Thyroid gland (tissue), 4 donors: ENCODE results near the gene ZC3H18. TPM values are rescaled to one million over a fixed set of nuclear protein-coding genes. Genes with fewer than 3 reads are reported as not detected.

ENCODE experiments used
- DNase-seq, 2 donors: peaks; one replicate each; pipeline ENCODE4 v3.0.0-alpha.2; 2019
- H3K27ac ChIP-seq, 3 donors: fragments of 200-600 bp; sonication (generic); 1 replicate in 2 of 3; 2 replicates in 1 of 3; pipeline ENCODE4 v1.5.1; 2016 to 2019; ENCODE audit warnings: mild to moderate bottlenecking in 1 of 3, moderate library complexity in 1 of 3
- H3K27me3 ChIP-seq: fragments of 200-600 bp; sonication (generic); one replicate; pipeline ENCODE4 v1.5.1; 2019
- H3K36me3 ChIP-seq, 2 donors: fragments of 200-600 bp; sonication (generic); one replicate each; pipeline ENCODE4 v1.5.1; 2016 to 2019
- H3K4me1 ChIP-seq, 2 donors: fragments of 200-600 bp; sonication (generic); one replicate each; pipeline ENCODE4 v1.5.1; 2017 to 2019
- H3K4me3 ChIP-seq, 3 donors: fragments of 200-600 bp; sonication (generic); replicated peaks in 1 of 3; 1 replicate in 2 of 3; 2 replicates in 1 of 3; pipeline ENCODE4 v1.5.1; 2016; ENCODE audit warnings: mild to moderate bottlenecking in 1 of 3
- H3K9me3 ChIP-seq: fragments of 200-600 bp; sonication (generic); one replicate; pipeline ENCODE4 v1.5.1; 2017
- POLR2A ChIP-seq, 2 donors: fragments of 450-650 bp; IDR thresholded peaks; one replicate each; pipeline ENCODE4 v1.6.1; 2017; ENCODE audit warnings: antibody characterized with exemption in 2 of 2, mild to moderate bottlenecking in 2 of 2, moderate library complexity in 1 of 2
- WGBS, 2 donors: methylation state at CpG; one replicate each; pipeline ENCODE4 v1.1.5; 2017; 5-methylcytosine and 5-hydroxymethylcytosine counted together
- intact Hi-C: fragments of 100-400 bp; cut with DNase I; formaldehyde crosslinking; loops from one replicate; pipeline ENCODE4 v1.15.1; 2023
- total RNA-seq, 4 donors: library from RNA; depleted of rRNA; stranded (reverse); fragments of >200 nt; gene quantifications; one replicate each; pipeline ENCODE4 v1.2.3, GENCODE V29; 2016
- TF ChIP-seq, protein P1 (sequence below), 6 experiments: fragments of 200-600 bp in 3 of 6; fragments of 450-650 bp in 3 of 6; sonication (generic) in 3 of 6; IDR thresholded peaks; one replicate each; pipeline ENCODE4 v1.5.1; 2016 to 2019; ENCODE audit warnings: antibody characterized with exemption in 6 of 6, mild to moderate bottlenecking in 2 of 6, inconsistent platforms in 1 of 6, moderate library complexity in 1 of 6

The ZC3H18 gene
- total RNA-seq, 4 donors from 2014 or later, result 14.8 to 25.5 (median 20.9) TPM

- no peak overlapping the region for H3K27ac ChIP-seq
- no peak overlapping the region for H3K4me3 ChIP-seq
- no peak for DNase-seq
- H3K36me3 ChIP-seq, result peaks cover 7 to 9% of the 10 kb centered on the region in 2 donors
- WGBS, 2 donors, result 80 to 89% methylated on average over 20 to 23 of the region's 23 CpGs
- H3K4me1 ChIP-seq, result peaks cover 0 to 27% of the 10 kb centered on the region in 2 donors
- TF ChIP-seq POLR2A (IDR thresholded peaks at IDR 0.05), result no peak
- TF ChIP-seq, protein P1, sequence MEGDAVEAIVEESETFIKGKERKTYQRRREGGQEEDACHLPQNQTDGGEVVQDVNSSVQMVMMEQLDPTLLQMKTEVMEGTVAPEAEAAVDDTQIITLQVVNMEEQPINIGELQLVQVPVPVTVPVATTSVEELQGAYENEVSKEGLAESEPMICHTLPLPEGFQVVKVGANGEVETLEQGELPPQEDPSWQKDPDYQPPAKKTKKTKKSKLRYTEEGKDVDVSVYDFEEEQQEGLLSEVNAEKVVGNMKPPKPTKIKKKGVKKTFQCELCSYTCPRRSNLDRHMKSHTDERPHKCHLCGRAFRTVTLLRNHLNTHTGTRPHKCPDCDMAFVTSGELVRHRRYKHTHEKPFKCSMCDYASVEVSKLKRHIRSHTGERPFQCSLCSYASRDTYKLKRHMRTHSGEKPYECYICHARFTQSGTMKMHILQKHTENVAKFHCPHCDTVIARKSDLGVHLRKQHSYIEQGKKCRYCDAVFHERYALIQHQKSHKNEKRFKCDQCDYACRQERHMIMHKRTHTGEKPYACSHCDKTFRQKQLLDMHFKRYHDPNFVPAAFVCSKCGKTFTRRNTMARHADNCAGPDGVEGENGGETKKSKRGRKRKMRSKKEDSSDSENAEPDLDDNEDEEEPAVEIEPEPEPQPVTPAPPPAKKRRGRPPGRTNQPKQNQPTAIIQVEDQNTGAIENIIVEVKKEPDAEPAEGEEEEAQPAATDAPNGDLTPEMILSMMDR (IDR thresholded peaks at IDR 0.05), result no peak
- no peaks in the 10 kb centered on the region for H3K9me3 ChIP-seq
- intact Hi-C loops, result no loop called here
- H3K27me3 ChIP-seq, result no peaks in the 10 kb centered on the region
These were observed 66.5 kb downstream of the ZC3H18 start for GRCh38 chr16:88636488-88637265.

DNA sequence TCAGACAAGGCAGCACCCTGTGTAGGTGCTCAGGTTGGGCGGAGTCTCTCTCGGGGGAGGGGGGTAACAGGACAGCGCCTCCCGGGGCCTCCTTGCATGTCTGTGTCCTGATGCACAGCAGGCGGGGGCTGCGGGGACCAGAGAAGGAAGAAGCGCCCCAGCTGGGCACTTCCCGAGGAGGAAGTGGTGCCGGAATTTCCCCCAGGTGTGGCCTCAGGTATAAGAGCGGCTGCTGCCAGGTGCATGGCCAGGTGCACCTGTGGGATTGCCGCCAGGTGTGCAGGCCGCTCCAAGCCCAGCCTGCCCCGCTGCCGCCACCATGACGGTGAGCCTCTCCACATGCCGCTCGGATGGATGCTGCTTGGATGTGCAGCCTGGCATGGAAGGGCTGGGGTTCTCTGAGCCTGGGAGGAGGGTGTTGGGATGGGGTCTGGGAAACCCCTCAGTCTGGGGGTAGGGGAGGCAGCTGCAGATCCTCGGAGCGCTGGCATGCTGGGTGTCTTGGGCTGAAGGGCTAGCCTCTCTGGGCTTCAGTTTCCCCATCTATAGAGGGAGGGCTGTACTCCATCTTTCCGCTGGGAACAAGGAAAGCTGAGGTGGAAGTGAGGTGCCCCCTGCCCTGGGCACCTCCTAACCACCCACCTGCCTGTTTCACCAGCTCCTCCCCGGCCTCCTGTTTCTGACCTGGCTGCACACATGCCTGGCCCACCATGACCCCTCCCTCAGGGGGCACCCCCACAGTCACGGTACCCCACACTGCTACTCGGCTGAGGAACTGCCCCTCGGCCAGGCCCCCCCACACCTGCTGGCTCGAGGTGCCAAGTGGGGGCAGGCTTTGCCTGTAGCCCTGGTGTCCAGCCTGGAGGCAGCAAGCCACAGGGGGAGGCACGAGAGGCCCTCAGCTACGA is 68.4 kb downstream of the ZC3H18 start, which contains the start of gene IL17C:
TSS of gene IL17C (plus strand) at position 250 of the 908 bp plus-strand sequence. CDS start at position 320, 70 bp downstream.
- no peaks in the 10 kb centered on the region for H3K36me3 ChIP-seq
- no peaks in the 10 kb centered on the region for H3K9me3 ChIP-seq
- intact Hi-C loops, result no loop called here
- H3K4me1 ChIP-seq, result peaks cover 0 to 25% of the 10 kb centered on the region in 2 donors
- peak; percentile 73 to 74 for DNase-seq
- no peak for TF ChIP-seq POLR2A (IDR thresholded peaks at IDR 0.05)
- TF ChIP-seq, protein P1 (IDR thresholded peaks at IDR 0.05), result no peak
- H3K27me3 ChIP-seq, result no peaks in the 10 kb centered on the region
- H3K27ac ChIP-seq, result no peak within 1 kb of the TSS
- H3K4me3 ChIP-seq, result no peak within 1 kb of the TSS
- 31 to 53% methylated on average over 4 to 20 of the region's 27 CpGs for WGBS, 2 donors

GRCh38 chr16:88639231-88640038 is 69.2 kb downstream of the ZC3H18 start:
- TF ChIP-seq, protein P1 (IDR thresholded peaks at IDR 0.05), result no peak
- no peak for TF ChIP-seq POLR2A (IDR thresholded peaks at IDR 0.05)
- 8 to 51% methylated on average over 9 to 14 of the region's 45 CpGs for WGBS, 2 donors
- intact Hi-C loops, result no loop called here

DNA sequence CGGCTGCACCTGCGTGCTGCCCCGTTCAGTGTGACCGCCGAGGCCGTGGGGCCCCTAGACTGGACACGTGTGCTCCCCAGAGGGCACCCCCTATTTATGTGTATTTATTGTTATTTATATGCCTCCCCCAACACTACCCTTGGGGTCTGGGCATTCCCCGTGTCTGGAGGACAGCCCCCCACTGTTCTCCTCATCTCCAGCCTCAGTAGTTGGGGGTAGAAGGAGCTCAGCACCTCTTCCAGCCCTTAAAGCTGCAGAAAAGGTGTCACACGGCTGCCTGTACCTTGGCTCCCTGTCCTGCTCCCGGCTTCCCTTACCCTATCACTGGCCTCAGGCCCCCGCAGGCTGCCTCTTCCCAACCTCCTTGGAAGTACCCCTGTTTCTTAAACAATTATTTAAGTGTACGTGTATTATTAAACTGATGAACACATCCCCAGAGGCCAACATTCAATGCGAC is 69.9 kb downstream of the ZC3H18 start:
- H3K4me1 ChIP-seq, result peaks cover 0 to 10% of the 10 kb centered on the region in 2 donors
- no peaks in the 10 kb centered on the region for H3K27me3 ChIP-seq
- H3K36me3 ChIP-seq, result no peaks in the 10 kb centered on the region
- WGBS, 2 donors, result 25 to 65% methylated on average over 13 of the region's 13 CpGs
- no peak for DNase-seq
- H3K27ac ChIP-seq, result no peak overlapping the region
- H3K4me3 ChIP-seq, result no peak overlapping the region
- intact Hi-C loops, result no loop called here
- H3K9me3 ChIP-seq, result no peaks in the 10 kb centered on the region
- TF ChIP-seq, protein P1 (IDR thresholded peaks at IDR 0.05), result no peak
- TF ChIP-seq POLR2A (IDR thresholded peaks at IDR 0.05), result no peak

More at GRCh38 chr16:88639231-88640038, 69.2 kb downstream of the ZC3H18 start:
- DNase-seq, result peak; percentile 73 to 80
- Histone ChIP-seq H3K27ac (no peak overlapping the region), H3K36me3 (no peaks in the 10 kb centered on the region), H3K27me3 (no peaks in the 10 kb centered on the region), H3K9me3 (no peaks in the 10 kb centered on the region), H3K4me1 (peaks cover 0 to 17% of the 10 kb centered on the region in 2 donors), H3K4me3 (no peak overlapping the region)
